AG08395 (cell line): ENCODE data around the gene MYLK2.
"Not testable (repeated sequence)": the region's sequence is repeated elsewhere in the genome, so short reads cannot be mapped to it uniquely, and the experiment has no call there.

Experiments
- DNase-seq: peaks from one replicate; pipeline ENCODE4 v3.0.0; 2012; ENCODE audit warnings: mixed read lengths, low spot score

Gene MYLK2

DNA sequence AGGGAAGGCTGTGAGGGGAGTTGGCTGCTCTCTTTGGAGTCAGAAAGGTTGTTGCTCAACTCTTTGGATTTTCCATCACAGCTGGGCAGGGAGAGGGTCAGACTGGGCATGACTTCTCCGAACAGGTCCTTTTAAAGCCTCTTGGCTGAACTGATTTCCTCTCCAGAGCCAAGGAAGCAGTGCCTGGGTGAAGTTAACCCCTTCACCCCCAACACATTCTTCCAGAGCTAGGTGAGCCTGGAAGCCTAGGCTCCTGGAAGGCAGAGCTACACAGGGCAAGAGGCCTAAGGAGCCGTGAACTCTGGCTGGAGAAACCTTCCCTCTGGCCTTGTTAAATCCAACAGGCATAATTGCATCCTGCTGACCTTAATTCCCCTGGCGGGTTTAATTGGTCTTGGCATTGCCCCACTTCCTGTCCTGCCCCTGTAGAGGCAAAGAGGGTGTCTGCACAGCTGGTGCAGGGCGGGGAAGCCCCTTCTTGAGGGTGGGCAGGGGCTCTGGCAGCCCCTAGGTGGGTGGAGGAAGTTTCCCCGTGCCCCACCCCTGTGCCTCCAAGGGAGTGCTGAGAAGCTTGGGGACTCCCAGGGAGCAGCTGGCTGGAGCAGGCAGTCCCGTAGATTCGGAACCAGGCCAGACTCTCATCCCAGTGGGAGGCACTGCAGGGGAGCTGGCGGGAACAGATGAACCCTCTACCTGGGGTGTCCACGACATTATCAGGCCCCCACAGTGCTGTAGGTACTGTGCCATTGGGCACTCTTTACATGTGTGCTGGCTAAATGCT lies 3.6 kb upstream of the MYLK2 start:
- DNase-seq, result peak; percentile 60

DNA sequence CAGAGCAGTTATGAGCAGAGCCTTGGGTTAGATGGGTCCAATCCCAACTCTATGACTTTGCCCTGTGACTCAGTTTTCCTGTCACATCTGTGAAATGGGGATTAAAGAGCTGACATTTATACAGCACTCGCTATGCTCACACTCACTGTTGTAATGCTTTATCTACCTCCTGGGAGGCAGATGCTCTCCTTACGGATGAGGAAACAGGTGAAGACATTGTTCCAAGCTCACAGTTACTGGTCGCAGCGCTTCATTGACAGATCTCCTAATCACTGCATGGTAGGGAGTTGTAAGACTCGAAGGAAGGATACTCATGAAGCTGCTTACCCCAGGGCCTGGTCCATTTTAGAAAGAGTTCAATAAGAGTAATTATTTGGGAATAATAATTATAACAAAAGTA lies 2.9 kb upstream of the MYLK2 start:
- no peak for DNase-seq

DNA sequence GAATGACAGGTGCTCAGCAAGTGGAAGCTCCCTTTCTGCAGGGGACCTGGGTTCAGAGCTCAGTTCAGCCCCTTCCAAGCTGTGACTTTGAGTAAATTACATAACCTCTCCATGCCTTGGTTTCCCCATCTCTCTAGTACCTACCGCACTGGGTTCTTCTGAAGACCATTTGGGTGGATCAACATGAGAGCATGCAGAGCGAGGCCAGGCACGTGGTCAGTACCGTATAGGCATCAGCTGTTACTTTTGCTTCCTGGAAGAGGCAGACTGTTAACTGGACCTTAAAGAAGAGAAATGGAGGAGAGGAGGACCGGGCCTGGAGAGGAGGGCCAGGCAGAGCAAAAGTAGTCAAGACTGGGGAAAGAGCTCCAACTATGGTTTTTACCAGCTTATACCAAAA lies 1.7 kb upstream of the MYLK2 start:
- no peak for DNase-seq

DNA sequence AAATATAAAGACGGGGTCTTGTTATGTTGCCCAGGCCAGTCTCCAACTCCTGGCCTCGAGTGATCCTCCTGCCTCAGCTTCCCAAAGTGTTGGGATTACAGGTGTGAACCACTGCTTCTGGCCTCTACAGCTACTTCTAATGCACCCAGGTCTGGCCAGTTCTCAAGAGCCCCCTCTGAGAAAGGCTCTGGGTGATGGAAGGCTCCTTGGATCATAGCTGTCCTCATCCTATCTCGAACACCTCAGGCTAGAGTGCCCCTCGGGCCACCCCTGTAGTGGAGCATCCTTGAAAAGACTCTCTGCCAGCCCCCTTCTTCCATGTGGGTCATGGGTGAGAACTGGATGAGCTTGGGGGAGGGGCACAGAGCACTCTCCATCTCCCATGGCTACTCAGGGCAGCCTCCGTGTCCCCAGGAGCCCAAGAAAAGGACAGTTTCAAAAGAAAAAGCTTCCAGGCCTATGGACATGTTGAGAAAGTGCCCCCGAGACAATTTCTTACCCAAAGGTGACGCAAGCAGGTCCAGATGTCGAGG lies 714 bp upstream of the MYLK2 start:
- no peak for DNase-seq

DNA sequence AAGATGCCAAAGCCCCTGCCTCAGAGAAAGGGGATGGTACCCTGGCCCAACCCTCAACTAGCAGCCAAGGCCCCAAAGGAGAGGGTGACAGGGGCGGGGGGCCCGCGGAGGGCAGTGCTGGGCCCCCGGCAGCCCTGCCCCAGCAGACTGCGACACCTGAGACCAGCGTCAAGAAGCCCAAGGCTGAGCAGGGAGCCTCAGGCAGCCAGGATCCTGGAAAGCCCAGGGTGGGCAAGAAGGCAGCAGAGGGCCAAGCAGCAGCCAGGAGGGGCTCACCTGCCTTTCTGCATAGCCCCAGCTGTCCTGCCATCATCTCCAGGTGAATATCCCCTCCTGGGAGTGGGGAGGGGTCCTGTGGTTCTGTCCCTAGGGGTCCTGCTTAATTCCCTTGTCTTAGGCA lies 1.1 kb downstream of the MYLK2 start:
- no peak for DNase-seq

DNA sequence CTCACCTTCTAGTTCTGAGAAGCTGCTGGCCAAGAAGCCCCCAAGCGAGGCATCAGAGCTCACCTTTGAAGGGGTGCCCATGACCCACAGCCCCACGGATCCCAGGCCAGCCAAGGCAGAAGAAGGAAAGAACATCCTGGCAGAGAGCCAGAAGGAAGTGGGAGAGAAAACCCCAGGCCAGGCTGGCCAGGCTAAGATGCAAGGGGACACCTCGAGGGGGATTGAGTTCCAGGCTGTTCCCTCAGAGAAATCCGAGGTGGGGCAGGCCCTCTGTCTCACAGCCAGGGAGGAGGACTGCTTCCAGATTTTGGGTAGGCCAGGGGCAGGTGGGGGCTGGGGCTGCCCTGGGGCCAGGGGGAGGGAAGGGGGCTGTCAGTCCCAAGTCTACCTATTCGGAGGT lies 2.3 kb downstream of the MYLK2 start:
- no peak for DNase-seq

DNA sequence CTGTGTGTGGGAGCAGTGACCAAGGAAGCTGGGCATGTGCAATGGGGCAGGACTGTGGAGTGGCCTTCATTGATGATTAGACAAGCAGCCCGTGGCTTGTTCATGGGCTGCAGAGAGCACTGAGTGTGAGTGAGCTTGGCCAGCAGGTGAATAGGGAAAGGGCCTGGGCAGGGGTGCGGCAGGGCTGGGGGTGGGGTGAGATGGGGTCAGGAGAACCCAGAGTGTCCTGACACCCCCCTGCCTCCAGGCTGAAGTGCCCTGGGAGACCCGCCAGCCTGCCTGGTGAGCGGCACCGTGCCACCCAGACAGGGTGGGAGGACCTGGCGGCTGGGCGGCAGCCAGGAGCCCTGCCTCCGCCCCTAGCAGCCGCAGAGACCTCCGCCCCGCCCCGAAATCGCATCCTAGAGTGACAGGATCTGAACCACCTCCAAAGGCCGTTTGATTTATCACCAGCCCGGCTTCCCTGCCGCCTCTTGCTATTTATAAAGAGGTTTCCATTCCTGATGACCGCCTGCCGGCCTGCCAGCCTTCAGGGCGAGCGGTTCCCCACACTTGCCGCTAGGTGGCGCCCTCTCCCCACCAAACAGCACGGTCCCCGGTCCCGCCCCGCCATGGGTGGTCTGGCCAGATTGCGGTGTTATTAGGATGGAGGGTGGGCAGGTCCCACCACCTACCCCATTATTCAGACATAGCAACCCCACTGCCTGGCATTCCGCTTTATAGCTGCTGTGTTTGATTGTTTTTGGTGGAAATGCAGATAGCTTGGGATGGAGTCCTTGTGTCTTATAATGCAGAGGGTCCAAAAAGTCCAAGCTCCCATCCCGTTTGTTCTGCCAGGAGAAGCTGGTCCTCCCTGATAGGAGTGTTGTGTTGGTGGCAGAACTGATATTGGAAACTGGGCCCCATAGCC lies 3.5 kb downstream of the MYLK2 start:
- DNase-seq, result peak; percentile 89

DNA sequence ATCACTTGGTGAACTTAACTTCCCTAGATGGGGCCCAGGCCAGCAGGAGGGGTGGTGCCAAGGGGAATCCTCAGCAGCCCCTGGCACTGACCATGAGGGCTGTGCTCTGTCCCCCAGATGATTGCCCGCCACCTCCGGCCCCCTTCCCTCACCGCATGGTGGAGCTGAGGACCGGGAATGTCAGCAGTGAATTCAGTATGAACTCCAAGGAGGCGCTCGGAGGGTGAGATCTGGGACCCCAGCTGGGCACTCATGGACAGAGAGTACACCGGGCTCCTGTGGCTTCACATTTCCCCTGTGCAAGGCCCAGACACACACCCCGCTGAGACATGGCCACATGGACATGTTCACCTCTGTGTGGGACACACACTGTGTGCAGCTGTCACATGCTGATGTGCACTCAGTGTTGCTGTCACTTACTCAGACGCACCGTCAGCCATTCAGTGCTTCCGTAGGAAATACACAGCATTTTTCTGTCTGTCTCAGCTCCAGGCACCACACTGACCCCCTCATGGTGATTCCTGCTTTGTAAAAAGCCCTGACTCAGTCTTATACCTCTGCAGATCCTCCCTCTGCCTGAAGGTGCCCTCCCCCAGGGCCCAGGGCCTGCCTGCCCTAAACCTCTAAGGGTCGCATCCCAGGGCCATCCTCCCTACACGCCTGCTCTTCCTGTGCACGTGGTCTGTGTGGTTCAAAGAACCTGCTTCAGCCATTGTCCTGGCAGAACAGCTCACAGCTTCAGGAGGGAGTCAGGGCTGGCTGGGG lies 4.4 kb downstream of the MYLK2 start:
- no peak for DNase-seq

DNA sequence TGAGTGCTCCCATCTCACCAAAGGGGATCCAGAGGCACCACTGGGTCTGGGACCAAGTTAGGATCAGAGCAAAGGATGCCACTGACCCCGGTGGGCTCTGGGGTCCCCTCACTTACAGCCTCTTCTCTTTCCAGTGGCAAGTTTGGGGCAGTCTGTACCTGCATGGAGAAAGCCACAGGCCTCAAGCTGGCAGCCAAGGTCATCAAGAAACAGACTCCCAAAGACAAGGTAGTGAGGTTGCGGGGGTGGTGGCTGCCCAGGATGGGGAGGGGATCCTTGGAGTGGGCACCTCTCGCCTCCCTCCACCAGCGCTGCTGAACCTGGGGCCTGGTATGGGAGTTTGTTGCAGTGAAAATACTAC lies 4.9 kb downstream of the MYLK2 start:
- no peak for DNase-seq

DNA sequence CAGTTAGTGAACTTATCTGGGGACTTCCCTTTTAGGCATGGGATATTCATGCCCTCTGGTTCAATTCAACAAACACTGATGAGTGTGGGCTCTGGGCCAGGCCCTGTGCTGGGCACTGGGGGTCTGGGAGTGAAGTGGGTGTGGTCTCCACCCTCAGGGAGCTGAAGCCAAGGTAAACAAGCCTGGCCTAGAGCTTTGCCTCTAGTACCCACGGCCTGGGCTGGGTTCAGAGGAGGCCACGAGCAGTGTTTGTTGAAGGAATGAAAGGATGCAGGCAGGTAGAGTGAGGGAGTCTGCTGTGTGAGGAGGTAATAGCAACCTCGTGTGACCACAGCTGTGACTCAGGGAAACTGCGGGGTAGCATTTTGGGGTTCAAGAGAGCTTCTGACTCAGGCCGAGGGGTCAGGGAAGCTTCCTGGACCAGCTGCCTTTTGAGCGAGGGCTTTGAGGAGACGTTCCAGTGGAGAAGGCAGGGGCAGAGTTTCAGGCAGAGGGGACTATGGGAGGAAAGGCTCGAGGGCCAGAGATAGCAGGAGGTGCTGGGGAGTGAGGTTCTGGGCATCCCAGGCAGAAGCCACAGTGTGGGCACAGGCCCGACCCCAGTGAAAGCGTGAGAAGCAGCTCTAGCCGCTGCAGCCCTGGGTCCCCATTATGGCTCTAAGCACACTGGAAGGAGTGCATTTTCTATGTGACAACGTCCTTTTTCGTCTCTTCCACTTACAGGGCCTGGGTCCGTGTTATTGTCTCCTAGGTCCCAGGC lies 5.6 kb downstream of the MYLK2 start:
- DNase-seq, result no peak

DNA sequence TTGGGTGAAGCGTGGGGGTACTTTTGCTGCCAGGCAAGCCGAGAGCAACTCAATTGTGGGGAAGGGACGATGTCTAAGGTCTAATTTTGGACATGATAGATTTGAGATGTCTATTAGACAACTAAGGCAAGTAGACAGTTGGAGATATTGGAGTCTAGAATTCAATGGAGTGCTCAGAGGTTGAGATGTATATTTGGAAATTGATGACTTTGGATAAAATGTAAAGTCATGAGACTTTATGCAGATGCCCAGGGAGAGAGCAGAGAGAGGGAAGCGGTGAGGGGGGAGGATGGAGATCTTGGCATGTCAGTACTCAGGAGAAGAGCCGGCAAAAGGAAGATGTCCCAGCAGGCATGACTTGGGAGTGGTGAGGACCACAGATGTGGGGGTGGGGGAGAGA lies 6.9 kb downstream of the MYLK2 start:
- DNase-seq, result no peak

DNA sequence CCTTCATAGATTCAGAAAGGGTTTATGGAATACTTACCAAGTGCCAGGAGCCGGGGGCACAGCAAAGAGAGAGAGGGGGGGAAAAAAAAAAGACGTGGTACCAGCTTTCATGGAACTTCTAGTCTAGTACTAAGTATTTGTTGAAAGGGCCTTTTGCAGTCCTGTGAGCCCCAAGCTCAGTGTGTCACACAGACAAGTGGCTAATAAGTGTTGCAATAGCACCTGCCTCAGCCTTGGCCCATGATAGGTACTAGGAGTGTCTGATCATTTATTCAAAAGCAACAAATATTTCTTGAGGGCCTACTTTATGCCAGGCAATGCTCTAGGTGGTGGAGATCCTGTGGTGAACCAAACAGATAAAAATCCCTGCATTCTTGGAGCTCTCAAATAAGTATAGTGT lies 7.9 kb downstream of the MYLK2 start:
- DNase-seq, result no peak

DNA sequence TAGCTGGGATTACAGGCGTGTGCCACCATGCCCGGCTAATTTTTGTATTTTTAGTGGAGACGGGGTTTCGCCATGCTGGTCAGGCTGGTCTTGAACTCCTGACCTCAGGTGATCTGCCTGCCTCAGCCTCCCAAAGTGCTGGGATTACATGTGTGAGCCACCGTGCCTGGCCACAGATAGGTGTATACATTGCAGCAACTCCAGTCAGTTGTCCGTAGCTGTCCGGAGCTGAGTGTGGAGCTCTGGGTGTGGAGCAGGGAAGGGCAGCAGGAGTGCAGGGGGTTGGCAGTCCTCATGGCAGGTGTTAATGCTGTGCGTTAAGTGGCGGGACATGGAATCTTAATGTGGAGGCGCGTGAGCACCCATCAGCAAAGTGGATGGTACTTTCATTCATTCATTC lies 8.9 kb downstream of the MYLK2 start:
- DNase-seq, result not testable (repeated sequence)

DNA sequence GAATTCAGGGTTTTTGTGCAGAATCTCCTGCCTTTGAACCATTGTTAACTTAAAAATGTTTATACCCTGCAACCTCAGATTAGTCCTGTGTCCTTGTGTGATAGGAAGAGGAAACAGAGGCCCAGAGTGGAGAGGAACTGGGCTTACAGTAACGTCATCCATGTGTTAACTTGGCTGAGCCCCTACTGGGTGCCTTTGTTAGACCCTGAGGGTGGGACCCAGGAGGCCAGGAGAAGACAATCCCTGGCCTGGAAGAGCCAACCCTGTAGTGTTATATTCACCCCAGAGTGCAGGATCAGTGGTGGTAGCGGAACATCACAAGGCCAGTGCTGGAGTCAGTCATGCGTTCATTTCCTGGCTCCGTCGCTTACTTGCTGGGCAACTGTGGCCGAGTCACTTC lies 10.6 kb downstream of the MYLK2 start:
- DNase-seq, result no peak

DNA sequence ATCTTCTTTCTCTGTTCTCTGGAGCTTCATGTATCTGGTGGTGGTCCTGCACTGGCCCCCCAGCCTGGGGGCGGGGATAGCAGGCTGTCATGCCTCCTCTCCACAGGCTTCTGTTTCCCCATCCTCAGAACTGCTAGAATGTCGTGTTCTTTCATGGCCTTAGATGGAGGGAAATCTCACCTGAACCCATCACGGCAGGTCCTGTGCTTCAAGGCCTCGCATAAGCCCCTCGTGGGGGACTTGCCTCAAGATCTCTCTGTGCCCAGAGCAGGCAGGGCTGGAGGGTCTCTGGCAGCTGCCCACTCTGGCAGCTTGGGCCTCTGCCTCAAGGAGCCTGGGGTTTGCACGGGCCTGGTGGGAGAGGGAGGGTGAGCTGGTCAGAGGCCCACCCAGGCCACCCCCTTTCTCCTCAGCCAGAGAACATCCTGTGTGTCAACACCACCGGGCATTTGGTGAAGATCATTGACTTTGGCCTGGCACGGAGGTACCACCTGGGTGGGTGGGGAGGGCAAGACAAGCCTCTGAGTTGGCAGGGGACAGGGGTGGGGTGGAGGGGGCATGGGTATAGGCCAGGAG lies 11.3 kb downstream of the MYLK2 start:
- DNase-seq, result no peak

DNA sequence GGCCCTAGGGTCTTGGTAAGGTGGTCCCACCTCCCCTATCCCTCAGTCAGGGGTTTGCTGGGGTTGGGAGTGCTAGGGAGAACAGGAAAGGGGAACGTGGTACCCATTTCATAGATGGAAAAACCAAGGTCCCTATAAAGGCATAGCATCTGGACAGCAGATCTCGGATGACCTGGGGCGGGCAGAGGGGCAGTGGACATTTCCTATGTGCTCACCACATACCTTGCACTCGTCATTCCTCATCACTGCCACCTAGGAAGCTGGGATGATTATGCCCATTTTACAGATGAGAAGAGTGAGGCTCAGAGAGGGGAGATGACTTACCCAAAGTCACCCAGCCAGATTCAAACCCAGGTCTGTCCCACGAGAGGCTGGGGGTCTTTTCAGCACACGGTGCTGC lies 12.1 kb downstream of the MYLK2 start:
- no peak for DNase-seq

DNA sequence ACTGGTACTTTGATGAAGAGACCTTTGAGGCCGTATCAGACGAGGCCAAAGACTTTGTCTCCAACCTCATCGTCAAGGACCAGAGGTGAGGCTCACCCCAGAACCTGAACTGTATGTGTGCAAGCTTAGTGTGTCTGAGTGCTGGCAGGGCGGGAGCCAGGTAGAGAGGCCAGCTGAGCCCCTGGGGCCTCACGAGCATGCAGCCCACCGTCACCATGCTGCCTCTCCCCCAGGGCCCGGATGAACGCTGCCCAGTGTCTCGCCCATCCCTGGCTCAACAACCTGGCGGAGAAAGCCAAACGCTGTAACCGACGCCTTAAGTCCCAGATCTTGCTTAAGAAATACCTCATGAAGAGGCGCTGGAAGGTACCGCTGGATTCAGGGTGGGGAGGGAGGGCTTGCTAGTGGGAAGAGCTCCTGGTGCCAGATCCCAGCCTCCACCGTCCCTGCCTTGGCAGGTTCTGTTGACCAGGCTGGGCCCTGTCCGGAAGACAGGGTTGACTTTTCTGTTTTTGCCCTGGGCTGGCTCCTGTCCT lies 12.7 kb downstream of the MYLK2 start:
- DNase-seq, result no peak

DNA sequence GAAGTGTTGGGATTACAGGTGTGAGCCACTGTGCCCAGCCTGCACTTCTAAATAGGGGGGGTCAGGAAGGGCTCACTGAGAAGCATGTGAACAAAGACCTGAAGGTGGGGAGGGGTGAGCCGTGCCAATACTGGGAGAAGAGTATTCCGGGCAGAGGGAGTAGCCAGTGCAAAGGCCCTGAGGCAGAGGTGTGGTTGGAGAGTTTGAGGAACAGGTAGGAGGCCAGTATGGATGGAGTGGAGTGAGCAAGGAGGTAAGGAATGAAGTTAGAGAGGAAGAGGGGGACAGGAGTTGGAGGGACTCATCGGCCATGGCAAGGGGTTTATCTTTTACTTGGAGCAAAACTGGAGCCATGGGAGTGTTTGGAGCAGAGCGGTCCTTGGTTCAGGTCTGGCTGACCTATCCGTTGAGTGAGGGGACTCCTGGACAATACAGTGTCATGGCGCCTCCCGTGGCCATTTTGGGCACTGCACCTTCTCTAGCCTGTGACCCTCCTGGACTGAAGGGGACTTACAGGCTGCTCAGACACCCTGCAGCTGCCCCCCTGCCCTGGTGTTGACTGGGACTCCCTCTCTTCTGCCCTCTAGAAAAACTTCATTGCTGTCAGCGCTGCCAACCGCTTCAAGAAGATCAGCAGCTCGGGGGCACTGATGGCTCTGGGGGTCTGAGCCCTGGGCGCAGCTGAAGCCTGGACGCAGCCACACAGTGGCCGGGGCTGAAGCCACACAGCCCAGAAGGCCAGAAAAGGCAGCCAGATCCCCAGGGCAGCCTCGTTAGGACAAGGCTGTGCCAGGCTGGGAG lies 14.2 kb downstream of the MYLK2 start:
- DNase-seq, result peak; percentile 58

DNA sequence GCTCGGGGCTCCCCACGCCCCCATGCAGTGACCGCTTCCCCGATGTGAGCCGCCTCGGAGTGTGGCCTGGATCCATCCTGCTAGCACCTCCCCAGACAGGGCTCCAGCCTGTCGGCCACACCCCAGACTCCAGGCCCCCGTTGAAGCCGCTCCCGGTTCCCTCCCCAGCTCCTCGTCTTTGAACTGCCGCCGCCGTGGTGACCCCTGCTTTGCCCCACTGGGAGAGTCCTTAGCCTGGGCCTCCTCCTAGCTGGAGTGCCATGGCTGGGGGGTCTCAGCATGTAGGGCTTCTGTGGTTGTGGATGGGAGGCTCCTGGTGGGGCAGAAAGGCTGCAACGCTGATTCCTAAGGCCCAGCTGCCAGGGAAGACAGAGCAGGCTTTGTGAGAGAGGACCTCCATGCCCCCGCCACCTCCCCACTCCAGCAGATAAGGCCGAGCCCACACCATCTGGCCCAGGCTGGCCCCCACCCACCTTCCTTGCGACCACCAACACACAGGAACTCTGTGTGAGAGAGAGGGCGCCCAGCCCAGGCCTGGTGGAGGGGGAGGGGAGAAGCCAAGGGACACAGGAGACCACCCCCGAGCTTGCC lies 14.9 kb downstream of the MYLK2 start:
- DNase-seq, result no peak

DNA sequence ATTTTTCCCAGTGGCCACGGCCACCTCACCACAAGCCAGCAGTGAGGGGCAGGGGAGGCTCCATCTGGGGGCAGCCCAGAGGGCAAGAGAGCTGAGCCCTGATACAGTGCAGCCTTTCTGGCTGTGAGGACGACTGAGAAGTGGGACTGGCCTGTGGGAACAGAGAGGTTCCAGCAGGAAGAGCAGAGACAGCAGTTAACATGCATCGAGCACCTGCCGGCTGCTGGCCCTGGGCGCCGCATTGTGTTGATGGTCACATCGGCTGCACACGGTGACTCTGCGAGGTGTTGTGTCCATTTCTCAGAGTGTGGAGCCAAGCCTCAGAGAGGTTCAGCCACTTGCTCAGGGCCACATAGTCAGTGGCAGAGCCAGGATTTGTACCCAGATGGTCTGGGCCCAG lies 16.4 kb downstream of the MYLK2 start:
- DNase-seq, result no peak
